ACC112 (cell line): ENCODE measurements around the gene LUC7L3.
A peak's percentile ranks its signal among the peaks of the same experiment; 100 is the strongest.
"Not testable (repeated sequence)": the region's sequence is repeated elsewhere in the genome, so short reads cannot be mapped to it uniquely, and the experiment has no call there.

ENCODE experiments used
- H2AFZ ChIP-seq: fragments of 200-600 bp; sonication (generic); one replicate; pipeline ENCODE4 v1.6.0; 2017; ENCODE audit warnings: antibody characterized with exemption, low read length; ENCODE audit not compliant: unreplicated experiment
- H3K27ac ChIP-seq: fragments of 200-600 bp; sonication (generic); 2 replicates; pipeline ENCODE4 v1.5.1; 2014; ENCODE audit warnings: low read depth, mild to moderate bottlenecking, antibody characterized with exemption, low read length, moderate library complexity
- H3K27me3 ChIP-seq: fragments of 200-600 bp; sonication (generic); 2 replicates; pipeline ENCODE4 v1.6.1; 2014; ENCODE audit warnings: mild to moderate bottlenecking, antibody characterized with exemption, low read length, moderate library complexity, mixed read lengths; ENCODE audit not compliant: insufficient read depth
- H3K36me3 ChIP-seq: fragments of 200-600 bp; sonication (generic); 2 replicates; pipeline ENCODE4 v1.6.1; 2016; ENCODE audit warnings: mild to moderate bottlenecking, antibody characterized with exemption, low read length, moderate library complexity, mixed read lengths; ENCODE audit not compliant: insufficient read depth
- H3K4me1 ChIP-seq: fragments of 200-600 bp; sonication (generic); one replicate; pipeline ENCODE4 v1.6.1; 2016; ENCODE audit warnings: low read length, mixed read lengths; ENCODE audit not compliant: insufficient read depth, unreplicated experiment, control insufficient read depth
- H3K4me3 ChIP-seq: fragments of 200-600 bp; sonication (generic); 2 replicates; pipeline ENCODE4 v1.5.1; 2014; ENCODE audit warnings: mild to moderate bottlenecking, low read depth, low read length
- H3K79me2 ChIP-seq: fragments of 200-600 bp; sonication (generic); one replicate; pipeline ENCODE4 v1.6.0; 2016; ENCODE audit warnings: low read length; ENCODE audit not compliant: control insufficient read depth, unreplicated experiment, insufficient read depth

Gene LUC7L3

GRCh38 chr17:50696365-50696879, 23.0 kb upstream of the LUC7L3 start:
- no peak overlapping the region for H2AFZ ChIP-seq
- H3K27ac ChIP-seq = no peak overlapping the region
- no peak overlapping the region for H3K4me3 ChIP-seq
- no peaks in the 10 kb centered on the region for H3K27me3 ChIP-seq
- H3K4me1 ChIP-seq = peaks cover 43% of the 10 kb centered on the region
- H3K36me3 ChIP-seq = peaks cover 31% of the 10 kb centered on the region
- H3K79me2 ChIP-seq = peaks cover 14% of the 10 kb centered on the region

GRCh38 chr17:50697062-50697461, 22.3 kb upstream of the LUC7L3 start:
- Histone ChIP-seq H3K27ac (no peak overlapping the region), H3K79me2 (peaks cover 21% of the 10 kb centered on the region), H3K36me3 (peaks cover 31% of the 10 kb centered on the region), H2AFZ (no peak overlapping the region), H3K4me1 (peaks cover 38% of the 10 kb centered on the region), H3K27me3 (no peaks in the 10 kb centered on the region), H3K4me3 (no peak overlapping the region)

GRCh38 chr17:50697663-50698272, 21.6 kb upstream of the LUC7L3 start:
- Histone ChIP-seq H3K4me3 (no peak overlapping the region), H2AFZ (no peak overlapping the region), H3K79me2 (peaks cover 27% of the 10 kb centered on the region), H3K27ac (no peak overlapping the region), H3K27me3 (no peaks in the 10 kb centered on the region), H3K36me3 (peaks cover 31% of the 10 kb centered on the region), H3K4me1 (peaks cover 31% of the 10 kb centered on the region)

GRCh38 chr17:50699410-50699809, 20.0 kb upstream of the LUC7L3 start:
- Histone ChIP-seq H2AFZ (no peak overlapping the region), H3K4me3 (no peak overlapping the region), H3K4me1 (peaks cover 27% of the 10 kb centered on the region), H3K27ac (peak overlapping the region; percentile 36), H3K27me3 (no peaks in the 10 kb centered on the region), H3K79me2 (peaks cover 43% of the 10 kb centered on the region), H3K36me3 (peaks cover 31% of the 10 kb centered on the region)

- H3K27me3 ChIP-seq = no peaks in the 10 kb centered on the region
- H3K4me1 ChIP-seq = peaks cover 23% of the 10 kb centered on the region
- no peak overlapping the region for H3K27ac ChIP-seq
- H3K79me2 ChIP-seq = peaks cover 72% of the 10 kb centered on the region
- no peak overlapping the region for H3K4me3 ChIP-seq
- no peak overlapping the region for H2AFZ ChIP-seq
- H3K36me3 ChIP-seq = peaks cover 4% of the 10 kb centered on the region
Observed at GRCh38 chr17:50703162-50703561, 16.2 kb upstream of the LUC7L3 start.

GRCh38 chr17:50707289-50708049, 11.9 kb upstream of the LUC7L3 start, which contains the start of gene ANKRD40:
ANKRD40 (minus strand) TSS chr17:50707914; CDS start chr17:50707654, 260 bp downstream.
- H3K27me3 ChIP-seq = no peaks in the 10 kb centered on the region
- H3K79me2 ChIP-seq = peaks cover 67% of the 10 kb centered on the region
- H2AFZ ChIP-seq = peak within 1 kb of the TSS; percentile 83
- H3K36me3 ChIP-seq = no peaks in the 10 kb centered on the region
- peak within 1 kb of the TSS; percentile 95 for H3K27ac ChIP-seq
- H3K4me1 ChIP-seq = peaks cover 21% of the 10 kb centered on the region
- peak within 1 kb of the TSS; percentile 86 for H3K4me3 ChIP-seq

GRCh38 chr17:50708050-50709000, 11.1 kb upstream of the LUC7L3 start:
- peak overlapping the region; percentile 86 for H3K4me3 ChIP-seq
- H3K4me1 ChIP-seq = peaks cover 18% of the 10 kb centered on the region
- peaks cover 58% of the 10 kb centered on the region for H3K79me2 ChIP-seq

GRCh38 chr17:50709053-50709452, 10.3 kb upstream of the LUC7L3 start:
- not testable (repeated sequence) for H3K27me3 ChIP-seq, H3K36me3 ChIP-seq
- Histone ChIP-seq H3K27ac (peak overlapping the region; percentile 95), H3K4me3 (peak overlapping the region; percentile 86), H3K79me2 (peaks cover 52% of the 10 kb centered on the region), H3K4me1 (peaks cover 12% of the 10 kb centered on the region), H2AFZ (peak overlapping the region; percentile 83)

More at GRCh38 chr17:50708050-50709000, 11.1 kb upstream of the LUC7L3 start:
- Histone ChIP-seq H2AFZ (peak overlapping the region; percentile 83), H3K27ac (peak overlapping the region; percentile 95), H3K27me3 (no peaks in the 10 kb centered on the region), H3K36me3 (no peaks in the 10 kb centered on the region)

- Histone ChIP-seq H3K27ac (no peak overlapping the region), H3K79me2 (peaks cover 42% of the 10 kb centered on the region), H3K4me3 (no peak overlapping the region), H3K4me1 (peaks cover 12% of the 10 kb centered on the region), H2AFZ (no peak overlapping the region), H3K27me3 (no peaks in the 10 kb centered on the region), H3K36me3 (no peaks in the 10 kb centered on the region)
Observed at GRCh38 chr17:50710025-50710424, 9.4 kb upstream of the LUC7L3 start.

GRCh38 chr17:50710650-50711049, 8.8 kb upstream of the LUC7L3 start:
- Histone ChIP-seq H3K4me1 (peaks cover 12% of the 10 kb centered on the region), H3K36me3 (no peaks in the 10 kb centered on the region), H3K27me3 (no peaks in the 10 kb centered on the region), H3K4me3 (no peak overlapping the region), H3K79me2 (peaks cover 36% of the 10 kb centered on the region), H2AFZ (no peak overlapping the region), H3K27ac (no peak overlapping the region)
